Peyer's patch (tissue), 4 donors: ENCODE measurements around the gene RAC3. TPM values are rescaled to one million over a fixed set of nuclear protein-coding genes. Genes with fewer than 3 reads are reported as not detected.

Experiments
- DNase-seq, 3 donors: peaks; one replicate each; pipeline ENCODE4 v3.0.0-alpha.2; 2017 to 2019
- H3K27ac ChIP-seq, 4 donors: fragments of 200-600 bp; sonication (generic); one replicate each; pipeline ENCODE4 v1.5.1; 2016 to 2019
- H3K27me3 ChIP-seq, 2 donors: fragments of 200-600 bp; sonication (generic); one replicate each; pipeline ENCODE4 v1.5.1; 2019
- H3K36me3 ChIP-seq, 3 donors: fragments of 200-600 bp; sonication (generic); one replicate each; pipeline ENCODE4 v1.5.1; 2016 to 2019
- H3K4me1 ChIP-seq, 4 donors: fragments of 200-600 bp; sonication (generic); one replicate each; pipeline ENCODE4 v1.5.1; 2016 to 2019
- H3K4me3 ChIP-seq, 4 donors: fragments of 200-600 bp; sonication (generic); 1 replicate in 3 of 4; 2 replicates in 1 of 4; pipeline ENCODE4 v1.5.1; 2016 to 2019; ENCODE audit warnings: mild to moderate bottlenecking in 1 of 4
- H3K9me3 ChIP-seq, 4 donors: fragments of 200-600 bp; sonication (generic); one replicate each; pipeline ENCODE4 v1.5.1; 2016 to 2019; ENCODE audit warnings: mild to moderate bottlenecking in 1 of 4
- POLR2A ChIP-seq, 2 donors: fragments of 450-650 bp; IDR thresholded peaks; one replicate each; pipeline ENCODE4 v1.5.1; 2017; ENCODE audit warnings: antibody characterized with exemption in 2 of 2, mild to moderate bottlenecking in 2 of 2, moderate library complexity in 2 of 2
- total RNA-seq, 4 donors: library from RNA; depleted of rRNA; stranded (reverse); fragments of >200 nt; gene quantifications; one replicate each; pipeline ENCODE4 v1.1.0, GENCODE V29; 2016
- TF ChIP-seq, protein P1 (sequence below), 6 experiments: fragments of 450-650 bp in 4 of 6; fragments of 200-600 bp in 2 of 6; sonication (generic) in 1 of 6; IDR thresholded peaks; one replicate each; pipeline ENCODE4 v1.5.1; 2017 to 2019; ENCODE audit warnings: antibody characterized with exemption in 6 of 6, mild to moderate bottlenecking in 3 of 6, moderate library complexity in 1 of 6

The RAC3 gene
- total RNA-seq, 4 donors from 2014 or later, result 4.6 to 20.6 (median 9.8) TPM

DNA sequence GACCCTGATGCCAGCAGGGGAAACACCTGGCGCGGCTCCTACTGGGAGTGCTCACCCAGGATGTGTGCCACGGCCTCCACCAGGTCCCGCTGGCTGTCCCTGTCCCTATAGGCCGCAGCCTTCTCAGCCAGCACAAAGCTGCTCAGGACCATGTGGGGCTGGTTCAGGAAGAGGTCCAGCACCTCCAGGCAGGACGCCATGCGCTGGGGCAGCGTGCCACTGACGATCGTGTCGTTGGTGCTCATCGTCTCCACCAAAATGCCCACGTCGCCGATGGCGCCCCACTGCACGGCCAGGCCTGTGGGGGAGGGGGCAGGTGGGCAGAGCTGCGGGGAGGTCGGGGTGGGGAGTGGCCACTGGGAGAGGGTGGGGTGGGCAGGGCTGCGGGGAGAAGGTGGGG, 50.1 kb downstream of the RAC3 start:
- H3K27ac ChIP-seq, result no peak overlapping the region
- TF ChIP-seq, protein P1, sequence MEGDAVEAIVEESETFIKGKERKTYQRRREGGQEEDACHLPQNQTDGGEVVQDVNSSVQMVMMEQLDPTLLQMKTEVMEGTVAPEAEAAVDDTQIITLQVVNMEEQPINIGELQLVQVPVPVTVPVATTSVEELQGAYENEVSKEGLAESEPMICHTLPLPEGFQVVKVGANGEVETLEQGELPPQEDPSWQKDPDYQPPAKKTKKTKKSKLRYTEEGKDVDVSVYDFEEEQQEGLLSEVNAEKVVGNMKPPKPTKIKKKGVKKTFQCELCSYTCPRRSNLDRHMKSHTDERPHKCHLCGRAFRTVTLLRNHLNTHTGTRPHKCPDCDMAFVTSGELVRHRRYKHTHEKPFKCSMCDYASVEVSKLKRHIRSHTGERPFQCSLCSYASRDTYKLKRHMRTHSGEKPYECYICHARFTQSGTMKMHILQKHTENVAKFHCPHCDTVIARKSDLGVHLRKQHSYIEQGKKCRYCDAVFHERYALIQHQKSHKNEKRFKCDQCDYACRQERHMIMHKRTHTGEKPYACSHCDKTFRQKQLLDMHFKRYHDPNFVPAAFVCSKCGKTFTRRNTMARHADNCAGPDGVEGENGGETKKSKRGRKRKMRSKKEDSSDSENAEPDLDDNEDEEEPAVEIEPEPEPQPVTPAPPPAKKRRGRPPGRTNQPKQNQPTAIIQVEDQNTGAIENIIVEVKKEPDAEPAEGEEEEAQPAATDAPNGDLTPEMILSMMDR (IDR thresholded peaks at IDR 0.05), result no peak
- no peak for TF ChIP-seq POLR2A (IDR thresholded peaks at IDR 0.05)
- H3K36me3 ChIP-seq, result peaks cover 0 to 84% (median 0%) of the 10 kb centered on the region in 3 donors
- DNase-seq, result no peak
- H3K9me3 ChIP-seq, result no peaks in the 10 kb centered on the region
- H3K4me3 ChIP-seq, result no peak overlapping the region
- H3K27me3 ChIP-seq, result no peaks in the 10 kb centered on the region
- H3K4me1 ChIP-seq, result no peaks in the 10 kb centered on the region

DNA sequence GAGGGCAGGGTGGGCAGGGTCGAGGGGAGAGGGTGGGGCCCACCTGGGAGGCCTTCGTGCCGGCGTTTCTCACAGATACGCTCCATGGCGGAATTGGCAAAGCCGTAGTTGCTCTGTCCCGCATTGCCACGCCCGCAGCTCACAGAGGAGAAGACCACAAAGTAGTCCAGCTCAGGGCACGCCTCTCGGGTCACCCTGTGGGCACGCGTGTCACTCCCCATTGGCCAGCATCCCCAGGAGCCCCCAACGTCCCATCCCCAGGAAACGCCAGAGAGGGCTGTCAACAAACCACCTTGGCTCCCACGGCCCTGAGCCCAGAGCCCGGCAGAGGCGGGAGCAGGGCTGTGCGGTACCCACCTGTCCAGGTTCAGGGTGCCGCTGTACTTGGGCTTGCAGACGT, 50.5 kb downstream of the RAC3 start:
- TF ChIP-seq, protein P1 (IDR thresholded peaks at IDR 0.05), result no peak
- TF ChIP-seq POLR2A (IDR thresholded peaks at IDR 0.05), result no peak
- no peak for DNase-seq
- Histone ChIP-seq H3K27me3 (no peaks in the 10 kb centered on the region), H3K27ac (no peak overlapping the region), H3K9me3 (no peaks in the 10 kb centered on the region), H3K4me1 (no peaks in the 10 kb centered on the region), H3K36me3 (peaks cover 0 to 88% (median 0%) of the 10 kb centered on the region in 3 donors), H3K4me3 (no peak overlapping the region)

GRCh38 chr17:82082456-82082855, 51.0 kb downstream of the RAC3 start:
- Histone ChIP-seq H3K4me3 (no peak overlapping the region), H3K36me3 (peaks cover 0 to 93% (median 0%) of the 10 kb centered on the region in 3 donors), H3K4me1 (no peaks in the 10 kb centered on the region), H3K9me3 (no peaks in the 10 kb centered on the region), H3K27me3 (no peaks in the 10 kb centered on the region), H3K27ac (no peak overlapping the region)
- TF ChIP-seq POLR2A (IDR thresholded peaks at IDR 0.05), result no peak
- TF ChIP-seq, protein P1 (IDR thresholded peaks at IDR 0.05), result no peak
- DNase-seq, result no peak

- no peak for DNase-seq
- peaks cover 0 to 99% (median 0%) of the 10 kb centered on the region in 3 donors for H3K36me3 ChIP-seq
- TF ChIP-seq, protein P1 (IDR thresholded peaks at IDR 0.05), result no peak
- TF ChIP-seq POLR2A (IDR thresholded peaks at IDR 0.05), result no peak
- no peaks in the 10 kb centered on the region for H3K9me3 ChIP-seq
- no peaks in the 10 kb centered on the region for H3K4me1 ChIP-seq
- H3K27me3 ChIP-seq, result no peaks in the 10 kb centered on the region
- H3K27ac ChIP-seq, result no peak overlapping the region
- H3K4me3 ChIP-seq, result no peak overlapping the region
Observed at GRCh38 chr17:82083009-82083408, 51.5 kb downstream of the RAC3 start.

Other genes starting within 250 kb of the RAC3 start
- gene GCGR, start 227.5 kb upstream of the RAC3 start, total RNA-seq, result 1 to 10 TPM in 1 of 4 donors, under 1 TPM in 1, not detected in 2; 0.67 to 1.1 TPM
- gene MCRIP1, start 198.4 kb upstream of the RAC3 start, total RNA-seq, result 10 to 100 TPM; 19.6 to 47.9 (median 28.8) TPM
- not detected for gene PPP1R27, start 196.6 kb upstream of the RAC3 start, total RNA-seq
- gene P4HB, start 171.1 kb upstream of the RAC3 start, total RNA-seq, result 1,000 to 10,000 TPM in 3 of 4 donors, 100 to 1,000 TPM in 1; 326 to 1,290 (median 1,196) TPM
- 100 to 1,000 TPM; 282 to 475 (median 350) TPM for gene ARHGDIA, start 160.3 kb upstream of the RAC3 start, total RNA-seq
- gene ALYREF, start 140.1 kb upstream of the RAC3 start, total RNA-seq, result 10 to 100 TPM; 38.9 to 96.6 (median 45.3) TPM
- gene ANAPC11, start 140.0 kb upstream of the RAC3 start, total RNA-seq, result 100 to 1,000 TPM in 1 of 4 donors, 10 to 100 TPM in 3; 69.3 to 126 (median 85.1) TPM
- gene NPB, start 129.4 kb upstream of the RAC3 start, total RNA-seq, result 1 to 10 TPM in 1 of 4 donors, under 1 TPM in 1, not detected in 2; 0.76 to 1.6 TPM
- gene PCYT2, start 120.3 kb upstream of the RAC3 start, total RNA-seq, result 100 to 1,000 TPM in 3 of 4 donors, 10 to 100 TPM in 1; 67.7 to 297 (median 179) TPM
- gene SIRT7, start 113.5 kb upstream of the RAC3 start, total RNA-seq, result 100 to 1,000 TPM in 2 of 4 donors, 10 to 100 TPM in 2; 82.5 to 130 (median 112) TPM
- gene MAFG, start 103.9 kb upstream of the RAC3 start, total RNA-seq, result 10 to 100 TPM; 19.8 to 38.3 (median 34.4) TPM
- gene PYCR1, start 94.4 kb upstream of the RAC3 start, total RNA-seq, result 10 to 100 TPM in 3 of 4 donors, 1 to 10 TPM in 1; 2.4 to 21.5 (median 20.2) TPM
- gene MYADML2, start 84.4 kb upstream of the RAC3 start, total RNA-seq, result under 1 TPM in 1 of 4 donors, not detected in 3; 0.76 TPM
- gene NOTUM, start 70.5 kb upstream of the RAC3 start, total RNA-seq, result 1 to 10 TPM in 1 of 4 donors, not detected in 3; 1.2 TPM
- 10 to 100 TPM; 31.6 to 70.1 (median 49.9) TPM for gene ASPSCR1, start 54.0 kb upstream of the RAC3 start, total RNA-seq
- gene CENPX, start 8.8 kb upstream of the RAC3 start, total RNA-seq, result 100 to 1,000 TPM in 2 of 4 donors, 10 to 100 TPM in 2; 49.1 to 123 (median 91.8) TPM
- 10 to 100 TPM; 15.5 to 74.3 (median 23.1) TPM for gene LRRC45, start 8.4 kb upstream of the RAC3 start, total RNA-seq
- 100 to 1,000 TPM in 2 of 4 donors, 10 to 100 TPM in 2; 68.5 to 104 (median 86.8) TPM for gene DCXR, start 6.0 kb downstream of the RAC3 start, total RNA-seq
- gene RFNG, start 20.1 kb downstream of the RAC3 start, total RNA-seq, result 10 to 100 TPM; 42.9 to 65.7 (median 50.2) TPM
- 100 to 1,000 TPM in 1 of 4 donors, 10 to 100 TPM in 3; 69.2 to 138 (median 88.5) TPM for gene GPS1, start 20.2 kb downstream of the RAC3 start, total RNA-seq
- 100 to 1,000 TPM in 3 of 4 donors, 10 to 100 TPM in 1; 73.6 to 207 (median 122) TPM for gene DUS1L, start 34.1 kb downstream of the RAC3 start, total RNA-seq
- 100 to 1,000 TPM in 1 of 4 donors, 10 to 100 TPM in 3; 50.4 to 110 (median 76.5) TPM for gene FASN, start 66.6 kb downstream of the RAC3 start, total RNA-seq
- 100 to 1,000 TPM in 2 of 4 donors, 10 to 100 TPM in 2; 28.2 to 144 (median 79.8) TPM for gene CCDC57, start 181.2 kb downstream of the RAC3 start, total RNA-seq
- gene SLC16A3, start 197.4 kb downstream of the RAC3 start, total RNA-seq, result 10 to 100 TPM; 18.9 to 55.0 (median 35.3) TPM
- 100 to 1,000 TPM; 148 to 232 (median 215) TPM for gene CSNK1D, start 242.0 kb downstream of the RAC3 start, total RNA-seq